Hepatocyte (in vitro differentiated cells): ENCODE data around the gene ATXN7L3. TPM values are rescaled to one million over a fixed set of nuclear protein-coding genes. Genes with fewer than 3 reads are reported as not detected.

ENCODE experiments used
- DNase-seq: peaks from one replicate; pipeline ENCODE4 v3.0.0-alpha.2; 2016; ENCODE audit warnings: low spot score
- H2AFZ ChIP-seq: fragments of 200-600 bp; sonication (generic); 2 replicates; pipeline ENCODE4 v1.6.0; 2016; ENCODE audit warnings: antibody characterized with exemption, mild to moderate bottlenecking
- H3K27ac ChIP-seq: fragments of 200-600 bp; sonication (generic); 2 replicates; pipeline ENCODE4 v1.5.1; 2016; ENCODE audit warnings: mild to moderate bottlenecking
- H3K27me3 ChIP-seq: fragments of 200-600 bp; sonication (generic); 2 replicates; pipeline ENCODE4 v1.6.1; 2016
- H3K36me3 ChIP-seq: fragments of 200-600 bp; sonication (generic); replicated peaks from 2 replicates; pipeline ENCODE4 v1.5.1; 2016; ENCODE audit warnings: low read depth; ENCODE audit not compliant: insufficient read depth
- H3K4me1 ChIP-seq: fragments of 200-600 bp; sonication (generic); 2 replicates; pipeline ENCODE4 v1.5.1; 2016; ENCODE audit warnings: mild to moderate bottlenecking, moderate library complexity; ENCODE audit not compliant: insufficient read depth
- H3K4me2 ChIP-seq: fragments of 200-600 bp; sonication (generic); 2 replicates; pipeline ENCODE4 v1.6.0; 2016
- H3K4me3 ChIP-seq: fragments of 200-600 bp; sonication (generic); 2 replicates; pipeline ENCODE4 v1.5.1; 2016; ENCODE audit warnings: mild to moderate bottlenecking
- H3K79me2 ChIP-seq: fragments of 200-600 bp; sonication (generic); 2 replicates; pipeline ENCODE4 v1.6.0; 2017; ENCODE audit warnings: mild to moderate bottlenecking
- H3K9me2 ChIP-seq: fragments of 200-600 bp; sonication (generic); replicated peaks from 2 replicates; pipeline ENCODE4 v1.6.0; 2017; ENCODE audit warnings: mild to moderate bottlenecking; ENCODE audit not compliant: insufficient read depth
- H3K9me3 ChIP-seq: fragments of 200-600 bp; sonication (generic); 2 replicates; pipeline ENCODE4 v1.5.1; 2016; ENCODE audit warnings: low read depth, mild to moderate bottlenecking
- H4K20me1 ChIP-seq: fragments of 200-600 bp; sonication (generic); 2 replicates; pipeline ENCODE4 v1.6.0; 2016; ENCODE audit warnings: mild to moderate bottlenecking; ENCODE audit not compliant: insufficient read depth, poor library complexity, severe bottlenecking
- EZH2 ChIP-seq: fragments of 200-600 bp; sonication (generic); IDR thresholded peaks from 2 replicates; pipeline ENCODE4 v1.6.1; 2016; ENCODE audit warnings: antibody characterized with exemption, mild to moderate bottlenecking, borderline replicate concordance
- EZH2phosphoT487 ChIP-seq: fragments of 200-600 bp; sonication (generic); IDR thresholded peaks from one replicate; pipeline ENCODE4 v1.6.1; 2018; ENCODE audit warnings: antibody characterized with exemption, mild to moderate bottlenecking, low read depth, moderate library complexity; ENCODE audit not compliant: unreplicated experiment, severe bottlenecking
- WGBS: methylation state at CpG from one replicate; pipeline ENCODE4 v1.1.6; 2016; ENCODE audit warnings: low lambda C conversion rate; ENCODE audit errors: missing lambda C conversion rate; 5-methylcytosine and 5-hydroxymethylcytosine counted together
- polyA plus RNA-seq: library from polyadenylated mRNA; unstranded; fragments of >200 nt; fragmentation: Nextera tagmentation; extraction: Ambion mirVana; gene quantifications from 2 replicates; pipeline ENCODE4 v1.2.1, GENCODE V29; 2016
- total RNA-seq: library from RNA; depleted of rRNA; stranded (reverse); fragments of >200 nt; gene quantifications from 2 replicates; pipeline ENCODE4 v1.2.3, GENCODE V29; 2014
- TF ChIP-seq, protein P1 (sequence below): fragments of 200-600 bp; sonication (generic); IDR thresholded peaks from 2 replicates; pipeline ENCODE4 v1.5.1; 2016; ENCODE audit warnings: antibody characterized with exemption, mild to moderate bottlenecking; ENCODE audit not compliant: poor library complexity

Gene ATXN7L3, protein sequence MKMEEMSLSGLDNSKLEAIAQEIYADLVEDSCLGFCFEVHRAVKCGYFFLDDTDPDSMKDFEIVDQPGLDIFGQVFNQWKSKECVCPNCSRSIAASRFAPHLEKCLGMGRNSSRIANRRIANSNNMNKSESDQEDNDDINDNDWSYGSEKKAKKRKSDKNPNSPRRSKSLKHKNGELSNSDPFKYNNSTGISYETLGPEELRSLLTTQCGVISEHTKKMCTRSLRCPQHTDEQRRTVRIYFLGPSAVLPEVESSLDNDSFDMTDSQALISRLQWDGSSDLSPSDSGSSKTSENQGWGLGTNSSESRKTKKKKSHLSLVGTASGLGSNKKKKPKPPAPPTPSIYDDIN
- total RNA-seq, result 64.0 and 64.3 TPM in 2 replicates
- polyA plus RNA-seq, result 28.7 and 29.2 TPM in 2 replicates

DNA sequence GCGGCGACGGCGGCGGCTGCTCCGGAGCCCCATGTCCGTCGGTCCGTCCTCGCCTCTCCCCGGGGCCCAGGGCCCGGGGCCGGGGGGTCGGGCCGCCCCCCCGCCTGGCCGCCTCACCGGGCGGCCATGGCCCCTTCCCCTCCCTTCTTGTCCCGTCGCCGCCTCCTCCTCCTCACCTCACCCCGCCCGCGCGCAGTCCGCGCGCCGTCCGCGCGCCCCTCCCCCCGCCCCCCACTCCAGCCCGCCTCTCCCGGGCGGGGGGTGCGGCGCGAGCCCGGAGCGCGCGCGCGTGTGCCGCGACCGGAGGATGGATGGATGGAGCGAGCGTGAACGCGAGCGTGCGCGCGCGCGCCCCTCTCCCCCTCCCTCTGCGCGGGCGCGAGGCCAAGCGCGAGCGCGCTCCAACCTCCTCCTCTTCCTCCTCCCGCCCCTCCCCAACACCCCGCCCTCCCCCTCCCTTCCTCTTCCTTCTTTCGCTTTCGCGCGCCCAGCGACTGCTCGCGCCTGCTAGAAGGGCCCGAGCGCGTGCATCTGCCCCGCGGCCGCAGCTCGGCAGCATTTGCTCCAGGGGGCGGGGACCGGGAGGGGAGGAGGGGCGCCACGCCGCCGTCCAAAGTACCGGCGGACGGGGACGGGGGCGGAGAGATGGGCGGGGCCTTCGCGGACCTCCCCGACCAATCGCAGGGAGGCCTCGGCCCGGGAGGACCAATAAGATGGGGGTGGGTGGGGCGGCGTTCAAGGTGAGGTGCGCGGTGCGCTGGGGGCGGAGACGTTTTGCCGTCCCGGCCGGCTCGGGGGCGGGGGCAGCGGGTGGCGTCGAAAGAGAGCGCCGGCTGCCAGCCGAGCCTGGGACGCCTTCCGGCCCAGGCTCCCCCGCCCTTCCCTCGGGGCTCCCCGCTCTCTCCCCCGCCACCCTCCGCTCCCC, at the start of gene ATXN7L3:
Gene ATXN7L3 (minus strand): TSS at position 332 of the 925 bp plus-strand sequence. CDS start 1,814 bp downstream, outside the sequence.
- H3K4me3 ChIP-seq, result peak within 1 kb of the TSS; percentile 95
- H3K9me3 ChIP-seq, result no peaks in the 10 kb centered on the region
- peaks cover 3% of the 10 kb centered on the region for H4K20me1 ChIP-seq
- no peaks in the 10 kb centered on the region for H3K36me3 ChIP-seq
- WGBS, result 0% methylated on average over 15 of the region's 126 CpGs
- H3K27ac ChIP-seq, result peak within 1 kb of the TSS; percentile 100
- TF ChIP-seq EZH2phosphoT487 (no peak), EZH2 (no peak)
- TF ChIP-seq, protein P1, sequence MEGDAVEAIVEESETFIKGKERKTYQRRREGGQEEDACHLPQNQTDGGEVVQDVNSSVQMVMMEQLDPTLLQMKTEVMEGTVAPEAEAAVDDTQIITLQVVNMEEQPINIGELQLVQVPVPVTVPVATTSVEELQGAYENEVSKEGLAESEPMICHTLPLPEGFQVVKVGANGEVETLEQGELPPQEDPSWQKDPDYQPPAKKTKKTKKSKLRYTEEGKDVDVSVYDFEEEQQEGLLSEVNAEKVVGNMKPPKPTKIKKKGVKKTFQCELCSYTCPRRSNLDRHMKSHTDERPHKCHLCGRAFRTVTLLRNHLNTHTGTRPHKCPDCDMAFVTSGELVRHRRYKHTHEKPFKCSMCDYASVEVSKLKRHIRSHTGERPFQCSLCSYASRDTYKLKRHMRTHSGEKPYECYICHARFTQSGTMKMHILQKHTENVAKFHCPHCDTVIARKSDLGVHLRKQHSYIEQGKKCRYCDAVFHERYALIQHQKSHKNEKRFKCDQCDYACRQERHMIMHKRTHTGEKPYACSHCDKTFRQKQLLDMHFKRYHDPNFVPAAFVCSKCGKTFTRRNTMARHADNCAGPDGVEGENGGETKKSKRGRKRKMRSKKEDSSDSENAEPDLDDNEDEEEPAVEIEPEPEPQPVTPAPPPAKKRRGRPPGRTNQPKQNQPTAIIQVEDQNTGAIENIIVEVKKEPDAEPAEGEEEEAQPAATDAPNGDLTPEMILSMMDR, result no peak
- peak within 1 kb of the TSS; percentile 97 for H3K4me2 ChIP-seq
- H3K27me3 ChIP-seq, result no peaks in the 10 kb centered on the region
- H3K4me1 ChIP-seq, result peaks cover 18% of the 10 kb centered on the region
- H3K9me2 ChIP-seq, result no peaks in the 10 kb centered on the region
- peak; percentile 100 for DNase-seq
- H3K79me2 ChIP-seq, result peaks cover 44% of the 10 kb centered on the region
- peak within 1 kb of the TSS; percentile 86 for H2AFZ ChIP-seq

DNA sequence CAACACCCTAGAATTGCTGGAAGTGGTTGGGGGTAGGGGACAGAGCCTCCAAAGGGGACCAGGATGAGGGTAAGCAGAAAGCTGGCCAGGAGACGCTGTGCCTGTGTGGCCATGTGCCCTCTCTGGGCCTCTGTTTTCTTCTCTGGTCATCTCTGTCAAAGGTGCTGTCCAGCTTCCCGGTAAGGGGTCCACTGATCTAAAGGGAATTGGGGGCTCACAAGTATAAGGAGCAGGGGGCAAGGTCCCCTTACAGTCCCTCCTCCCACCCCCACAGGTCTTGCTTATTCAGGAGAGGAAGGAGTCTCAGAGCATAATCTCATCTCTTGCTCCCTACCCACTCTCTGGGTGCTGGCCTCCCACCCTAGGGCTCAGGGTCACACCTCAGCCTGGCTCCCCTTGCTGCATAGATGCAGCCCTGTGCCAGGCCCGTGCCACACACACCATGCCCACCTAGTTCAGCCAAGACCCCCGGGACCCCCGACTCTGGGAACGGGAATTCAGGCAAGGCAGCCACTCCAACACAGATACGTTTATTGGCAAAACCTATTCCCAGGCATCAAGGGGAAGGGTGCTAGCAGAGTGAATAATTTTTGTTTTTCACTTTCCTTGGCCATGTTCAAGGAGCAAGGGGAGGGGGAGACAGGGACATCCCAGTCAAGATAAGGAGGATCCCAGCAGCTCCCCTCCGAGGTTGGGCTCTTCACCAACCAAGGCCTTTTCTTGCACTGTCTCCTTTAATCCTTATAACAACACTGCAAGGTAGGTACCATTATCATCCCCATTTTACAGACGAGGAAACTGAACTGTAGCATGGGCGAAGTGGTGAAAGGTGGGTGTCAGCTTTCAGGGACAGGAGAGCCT, 48.4 kb upstream of the ATXN7L3 start:
- 91% methylated on average over 10 of the region's 10 CpGs for WGBS
- no peaks in the 10 kb centered on the region for H3K9me2 ChIP-seq
- H3K79me2 ChIP-seq, result no peaks in the 10 kb centered on the region
- no peak overlapping the region for H3K27ac ChIP-seq
- H4K20me1 ChIP-seq, result no peaks in the 10 kb centered on the region
- no peaks in the 10 kb centered on the region for H3K27me3 ChIP-seq
- H3K9me3 ChIP-seq, result no peaks in the 10 kb centered on the region
- no peak overlapping the region for H2AFZ ChIP-seq
- H3K4me2 ChIP-seq, result no peak overlapping the region
- no peak overlapping the region for H3K4me3 ChIP-seq
- no peaks in the 10 kb centered on the region for H3K4me1 ChIP-seq
- no peak for DNase-seq
- no peaks in the 10 kb centered on the region for H3K36me3 ChIP-seq
- TF ChIP-seq EZH2 (no peak), EZH2phosphoT487 (no peak)
- TF ChIP-seq, protein P1, result no peak

DNA sequence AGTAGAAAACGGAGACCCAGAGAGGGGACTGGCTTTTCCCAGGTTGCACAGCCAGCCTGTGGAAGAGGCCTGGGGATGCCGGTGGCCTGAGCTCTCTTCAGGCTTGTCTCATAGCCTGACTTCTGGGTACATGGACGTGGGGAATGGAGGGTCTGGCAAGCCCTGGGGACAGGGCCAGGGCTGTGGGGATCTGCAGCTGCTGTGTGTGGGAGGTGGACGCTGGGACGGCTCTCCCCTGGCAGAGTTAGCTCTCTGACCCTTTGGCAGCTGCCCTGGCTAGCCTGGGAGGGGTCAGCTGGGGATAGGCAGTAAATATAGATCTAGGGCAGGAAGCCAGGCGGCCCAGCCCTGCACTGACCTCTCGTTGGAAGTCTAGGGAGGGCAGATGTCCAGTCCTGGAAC, 47.8 kb upstream of the ATXN7L3 start:
- no peak overlapping the region for H3K4me3 ChIP-seq
- 71% methylated on average over 7 of the region's 7 CpGs for WGBS
- H3K4me2 ChIP-seq, result no peak overlapping the region
- no peak for DNase-seq
- no peak overlapping the region for H2AFZ ChIP-seq
- no peak overlapping the region for H3K27ac ChIP-seq
- H3K9me3 ChIP-seq, result no peaks in the 10 kb centered on the region
- no peaks in the 10 kb centered on the region for H3K9me2 ChIP-seq
- TF ChIP-seq, protein P1, result no peak
- no peak for TF ChIP-seq EZH2
- no peak for TF ChIP-seq EZH2phosphoT487
- H3K4me1 ChIP-seq, result no peaks in the 10 kb centered on the region
- no peaks in the 10 kb centered on the region for H3K27me3 ChIP-seq
- H3K36me3 ChIP-seq, result no peaks in the 10 kb centered on the region
- no peaks in the 10 kb centered on the region for H4K20me1 ChIP-seq
- no peaks in the 10 kb centered on the region for H3K79me2 ChIP-seq
